Stomach (tissue), 9 donors: ENCODE data around the gene COX19. TPM values are rescaled to one million over a fixed set of nuclear protein-coding genes. Genes with fewer than 3 reads are reported as not detected.
A peak's percentile ranks its signal among the peaks of the same experiment; 100 is the strongest.

ENCODE experiments used
- DNase-seq, 2 donors: peaks; one replicate each; pipeline versions ENCODE4 v3.0.0 to v3.0.0-alpha.2; 2013 to 2019
- H3K27ac ChIP-seq, 5 donors: fragments of 200-600 bp in 4 of 5; sonication (generic) in 4 of 5; one replicate each; pipeline ENCODE4 v1.5.1; 2013 to 2019; ENCODE audit warnings: mild to moderate bottlenecking in 1 of 5, moderate library complexity in 1 of 5
- H3K27me3 ChIP-seq, 3 donors: fragments of 200-600 bp; sonication (generic); one replicate each; pipeline ENCODE4 v1.5.1; 2017 to 2019; ENCODE audit warnings: mixed run types in 1 of 3
- H3K36me3 ChIP-seq, 4 donors: fragments of 200-600 bp; sonication (generic); 1 replicate in 3 of 4; 2 replicates in 1 of 4; pipeline ENCODE4 v1.5.1; 2016 to 2019
- H3K4me1 ChIP-seq, 4 donors: fragments of 200-600 bp; sonication (generic); one replicate each; pipeline ENCODE4 v1.5.1; 2016 to 2019
- H3K4me3 ChIP-seq, 4 donors: fragments of 200-600 bp; sonication (generic) in 3 of 4; one replicate each; pipeline ENCODE4 v1.5.1; 2016 to 2019; ENCODE audit warnings: mild to moderate bottlenecking in 1 of 4
- H3K9me3 ChIP-seq, 4 donors: fragments of 200-600 bp; sonication (generic); one replicate each; pipeline ENCODE4 v1.5.1; 2016 to 2019
- CTCF ChIP-seq, 7 experiments: fragments of 450-650 bp in 4 of 7; fragments of 200-600 bp in 3 of 7; sonication (generic) in 3 of 7; IDR thresholded peaks; one replicate each; pipeline ENCODE4 v1.5.1; 2016 to 2019; ENCODE audit warnings: antibody characterized with exemption in 7 of 7, control low read depth in 2 of 7, mild to moderate bottlenecking in 1 of 7
- EP300 ChIP-seq: sonication (generic); formaldehyde crosslinking; IDR thresholded peaks from one replicate; pipeline ENCODE4 v1.6.1; 2017; ENCODE audit warnings: antibody characterized with exemption
- POLR2A ChIP-seq, 4 donors: fragments of 450-650 bp; IDR thresholded peaks; one replicate each; pipeline ENCODE4 v1.6.1; 2016; ENCODE audit warnings: antibody characterized with exemption in 4 of 4, control low read depth in 2 of 4, mild to moderate bottlenecking in 1 of 4, moderate library complexity in 1 of 4
- POLR2AphosphoS5 ChIP-seq, 3 donors: sonication (generic); formaldehyde crosslinking; IDR thresholded peaks; one replicate each; pipeline ENCODE4 v1.6.1; 2016; ENCODE audit warnings: antibody characterized with exemption in 3 of 3
- WGBS, 5 donors: extraction: QIAGEN DNeasy Blood & Tissue Kit in 3 of 5; methylation state at CpG; one replicate each; pipeline versions ENCODE4 v1.1.5 to v1.1.7; 2013 to 2018; 5-methylcytosine and 5-hydroxymethylcytosine counted together
- intact Hi-C: fragments of 100-400 bp; cut with DNase I; formaldehyde crosslinking; loops from one replicate; pipeline ENCODE4 v1.15.1; 2023; ENCODE audit warnings: low total_unique reads
- polyA plus RNA-seq, 3 donors: library from polyadenylated mRNA; stranded (reverse); fragments of 200-250 nt; gene quantifications; one replicate each; pipeline ENCODE4 v1.2.3, GENCODE V29; 2013
- total RNA-seq, 5 donors: library from RNA; depleted of rRNA; stranded (reverse); fragments of >200 nt; gene quantifications; one replicate each; pipeline versions ENCODE4 v1.1.0 to v1.2.3, GENCODE V29; 2014 to 2016
- donor health status: healthy with polysubstance abuse.
- donor health status: Bipolar disorder and iron deficiency.
- donor health status: healthy.

COX19 gene
- total and polyA plus RNA-seq, 8 donors, result 2.3 to 26.6 (median 6.6) TPM

GRCh38 chr7:1022356-1022755, 47.0 kb upstream of the COX19 start:
- DNase-seq, result no peak
- Histone ChIP-seq H3K36me3 (peaks cover 6 to 79% (median 46%) of the 10 kb centered on the region in 4 donors), H3K9me3 (no peaks in the 10 kb centered on the region), H3K27me3 (no peaks in the 10 kb centered on the region), H3K4me3 (no peak overlapping the region), H3K4me1 (peaks cover 0 to 39% (median 28%) of the 10 kb centered on the region in 4 donors), H3K27ac (no peak overlapping the region)
- WGBS, 5 donors, result 94 to 97% (median 96%) methylated on average over 17 of the region's 17 CpGs
- intact Hi-C loops, result no loop called here
- TF ChIP-seq POLR2AphosphoS5 (IDR thresholded peaks at IDR 0.05) (no peak), POLR2A (IDR thresholded peaks at IDR 0.05) (no peak), EP300 (no peak), CTCF (IDR thresholded peaks at IDR 0.05) (no peak)

- intact Hi-C loops, result no loop called here
- TF ChIP-seq CTCF (IDR thresholded peaks at IDR 0.05) (no peak), EP300 (no peak), POLR2A (IDR thresholded peaks at IDR 0.05) (no peak), POLR2AphosphoS5 (IDR thresholded peaks at IDR 0.05) (no peak)
- Histone ChIP-seq H3K27me3 (no peaks in the 10 kb centered on the region), H3K9me3 (no peaks in the 10 kb centered on the region), H3K36me3 (peaks cover 8 to 83% (median 50%) of the 10 kb centered on the region in 4 donors), H3K4me1 (peaks cover 0 to 35% (median 23%) of the 10 kb centered on the region in 4 donors), H3K27ac (no peak overlapping the region), H3K4me3 (no peak overlapping the region)
- DNase-seq, result no peak
- 93 to 97% (median 95%) methylated on average over 13 to 25 of the region's 25 CpGs for WGBS, 5 donors
Measured at GRCh38 chr7:1021931-1022330, 46.6 kb upstream of the COX19 start.

GRCh38 chr7:1021366-1021765, 46.0 kb upstream of the COX19 start:
- no peaks in the 10 kb centered on the region for H3K27me3 ChIP-seq
- H3K4me3 ChIP-seq, result no peak overlapping the region
- intact Hi-C loops, result no loop called here
- peaks cover 8 to 81% (median 47%) of the 10 kb centered on the region in 4 donors for H3K36me3 ChIP-seq
- no peak overlapping the region for H3K27ac ChIP-seq
- WGBS, 5 donors, result 92 to 99% (median 95%) methylated on average over 6 to 7 of the region's 7 CpGs
- H3K4me1 ChIP-seq, result peaks cover 0 to 29% (median 18%) of the 10 kb centered on the region in 4 donors
- no peak for DNase-seq
- no peaks in the 10 kb centered on the region for H3K9me3 ChIP-seq
- no peak for TF ChIP-seq CTCF (IDR thresholded peaks at IDR 0.05)
- TF ChIP-seq POLR2AphosphoS5 (IDR thresholded peaks at IDR 0.05), result no peak
- TF ChIP-seq EP300, result no peak
- TF ChIP-seq POLR2A (IDR thresholded peaks at IDR 0.05), result no peak

GRCh38 chr7:1020849-1021251, 45.5 kb upstream of the COX19 start:
- no peaks in the 10 kb centered on the region for H3K27me3 ChIP-seq
- H3K4me1 ChIP-seq, result peaks cover 0 to 24% (median 14%) of the 10 kb centered on the region in 4 donors
- no peak for DNase-seq
- no peak overlapping the region for H3K27ac ChIP-seq
- TF ChIP-seq CTCF (IDR thresholded peaks at IDR 0.05) (peak in 3 of 7 experiments; percentile 8 to 36 (median 22)), EP300 (no peak)
- no peaks in the 10 kb centered on the region for H3K9me3 ChIP-seq
- intact Hi-C loops, result no loop called here
- 78 to 100% (median 81%) methylated on average over 2 to 7 of the region's 7 CpGs for WGBS, 5 donors
- H3K4me3 ChIP-seq, result no peak overlapping the region
- peaks cover 4 to 76% (median 42%) of the 10 kb centered on the region in 4 donors for H3K36me3 ChIP-seq
